Activated CD8-positive, alpha-beta T cell treated with anti-CD3 and anti-CD28 coated beads for 36 hours (primary cell): Measurements from ENCODE around the gene MARCKSL1. TPM values are rescaled to one million over a fixed set of nuclear protein-coding genes. Genes with fewer than 3 reads are reported as not detected.

Experiments
- ATAC-seq: fragments of 200-7000 bp; cut with Tn5 transposase; one replicate; pipeline ENCODE4 v1.10.0; 2021; ENCODE audit warnings: mild to moderate bottlenecking, moderate library complexity
- CTCF ChIA-PET: fragments of 350-600 bp; sonication (Branson Sonifier 250); formaldehyde crosslinking; loops from one replicate; lab custom pipeline; 2021; ENCODE audit warnings: antibody characterized with exemption; lab: Charles Lee
- POLR2A ChIA-PET: fragments of 350-600 bp; sonication (Branson Sonifier 250); formaldehyde crosslinking; loops from one replicate; lab custom pipeline; 2021; ENCODE audit warnings: antibody characterized with exemption; lab: Charles Lee
- DNase-seq: peaks from one replicate; pipeline ENCODE4 v3.0.0-alpha.2; 2020
- H3K27ac Mint-ChIP-seq: one replicate; pipeline ENCODE4 v1.8.0; 2021; ENCODE audit warnings: mild to moderate bottlenecking, mixed read lengths
- H3K27me3 Mint-ChIP-seq: one replicate; pipeline ENCODE4 v1.8.0; 2021; ENCODE audit warnings: mixed read lengths
- H3K36me3 Mint-ChIP-seq: one replicate; pipeline ENCODE4 v1.8.0; 2021; ENCODE audit warnings: low read depth, mixed read lengths
- H3K4me1 Mint-ChIP-seq: one replicate; pipeline ENCODE4 v1.8.0; 2021; ENCODE audit warnings: low read depth, mixed read lengths
- H3K4me3 Mint-ChIP-seq: one replicate; pipeline ENCODE4 v1.8.0; 2021; ENCODE audit warnings: mild to moderate bottlenecking, moderate library complexity, mixed read lengths
- H3K9me3 Mint-ChIP-seq: one replicate; pipeline ENCODE4 v1.8.0; 2021; ENCODE audit warnings: mixed read lengths
- CTCF ChIP-seq: fragments of 200-600 bp; IDR thresholded peaks from one replicate; pipeline ENCODE4 v1.8.0; 2022; ENCODE audit warnings: antibody characterized with exemption, mild to moderate bottlenecking
- intact Hi-C: fragments of 100-400 bp; cut with micrococcal nuclease; formaldehyde crosslinking; loops from one replicate; pipeline ENCODE4 v1.10.0; 2022
- total RNA-seq, 2 experiments: library from RNA; stranded (reverse); gene quantifications; one replicate each; pipeline ENCODE4 v1.2.3, GENCODE V29; 2021

Gene MARCKSL1
- total RNA-seq, 2 experiments from 2014 or later: 31.2 to 33.5 TPM

GRCh38 chr1:32336591-32336932 is 529 bp upstream of the MARCKSL1 start:
- ChIA-PET CTCF (interaction anchor here (0.7 to 2.7 kb wide), 13 partner anchors 9 to 121 kb away, joined by 3 to 17 read pairs (median 4); no protein-coding TSS in a partner anchor), POLR2A (interaction anchor here (0.5 to 3.6 kb wide), 20 partner anchors 9 to 137 kb away, joined by 3 to 39 read pairs (median 6); partner anchors contain the start of genes BSDC1, HDAC1 and LCK)
- no peak for ATAC-seq
- H3K36me3 Mint-ChIP-seq: peaks cover 11% of the 10 kb centered on the region
- no peaks in the 10 kb centered on the region for H3K9me3 Mint-ChIP-seq
- intact Hi-C loops: no loop called here
- TF ChIP-seq CTCF: no peak
- no peak for DNase-seq
- peaks cover 49% of the 10 kb centered on the region for H3K4me1 Mint-ChIP-seq
- no peaks in the 10 kb centered on the region for H3K27me3 Mint-ChIP-seq
- H3K27ac Mint-ChIP-seq: no peak overlapping the region
- H3K4me3 Mint-ChIP-seq: peak overlapping the region; percentile 36

GRCh38 chr1:32335535-32335789 is 571 bp downstream of the MARCKSL1 start:
- Mint-ChIP-seq H3K4me3 (peak overlapping the region; percentile 81), H3K4me1 (peaks cover 49% of the 10 kb centered on the region), H3K36me3 (peaks cover 18% of the 10 kb centered on the region), H3K9me3 (no peaks in the 10 kb centered on the region), H3K27me3 (no peaks in the 10 kb centered on the region), H3K27ac (no peak overlapping the region)
- CTCF ChIA-PET: interaction anchor here (0.9 to 2.7 kb wide), 8 partner anchors 18 to 120 kb away, joined by 3 to 17 read pairs (median 4); partner anchors contain the start of gene LCK
- no peak for TF ChIP-seq CTCF
- ATAC-seq (no peak), DNase-seq (no peak)
- POLR2A ChIA-PET: interaction anchor here (0.7 to 3.6 kb wide), 19 partner anchors 11 to 136 kb away, joined by 3 to 39 read pairs (median 6); partner anchors contain the start of genes BSDC1 and HDAC1
- intact Hi-C loops: no loop called here

- Mint-ChIP-seq H3K36me3 (peaks cover 20% of the 10 kb centered on the region), H3K27ac (peak overlapping the region; percentile 72), H3K27me3 (no peaks in the 10 kb centered on the region), H3K4me3 (peak overlapping the region; percentile 81), H3K4me1 (peaks cover 50% of the 10 kb centered on the region), H3K9me3 (no peaks in the 10 kb centered on the region)
- DNase-seq (peak; percentile 65), ATAC-seq (peak; percentile 32)
- ChIA-PET CTCF (interaction anchor here (0.8 to 2.7 kb wide), 8 partner anchors 13 to 119 kb away, joined by 3 to 17 read pairs (median 4); partner anchors contain the start of gene LCK), POLR2A (interaction anchor here (1.0 to 3.6 kb wide), 14 partner anchors 11 to 132 kb away, joined by 3 to 39 read pairs (median 9); partner anchors contain the start of genes BSDC1 and HDAC1)
- intact Hi-C loops: loop anchor here (5.0 kb wide), 1 partner anchor 37 kb away; no protein-coding TSS in a partner anchor
- peak; percentile 84 for TF ChIP-seq CTCF
Observed at GRCh38 chr1:32334864-32335534, 1.0 kb downstream of the MARCKSL1 start.

- Mint-ChIP-seq H3K27ac (no peak overlapping the region), H3K9me3 (no peaks in the 10 kb centered on the region), H3K4me3 (peak overlapping the region; percentile 81), H3K4me1 (peaks cover 49% of the 10 kb centered on the region), H3K36me3 (peaks cover 24% of the 10 kb centered on the region), H3K27me3 (no peaks in the 10 kb centered on the region)
- CTCF ChIA-PET: interaction anchor here (0.8 to 2.4 kb wide), 2 partner anchors 12 to 119 kb away, joined by 3 to 11 read pairs; no protein-coding TSS in a partner anchor
- DNase-seq (no peak), ATAC-seq (no peak)
- intact Hi-C loops: loop anchor here (5.0 kb wide), 1 partner anchor 38 kb away; no protein-coding TSS in a partner anchor
- TF ChIP-seq CTCF: no peak
- POLR2A ChIA-PET: interaction anchor here (1.0 to 2.7 kb wide), 4 partner anchors 10 to 85 kb away, joined by 3 to 10 read pairs (median 6); no protein-coding TSS in a partner anchor
Observed at GRCh38 chr1:32334274-32334861, 1.7 kb downstream of the MARCKSL1 start.
